Trophoblast cell (in vitro differentiated cells and primary cell): Measurements from ENCODE around the gene UBE2I.

Experiments used
- DNase-seq, 2 donors: peaks; one replicate each; pipeline ENCODE4 v3.0.0-alpha.2; 2016
- H2AFZ ChIP-seq: 2 replicates; pipeline ENCODE4 v1.6.1; 2013; ENCODE audit warnings: low read length, moderate library complexity, mild to moderate bottlenecking; ENCODE audit not compliant: insufficient read depth, poor library complexity
- H2AK5ac ChIP-seq: 2 replicates; pipeline ENCODE4 v1.6.1; 2013; ENCODE audit warnings: mild to moderate bottlenecking, low read length
- H2BK120ac ChIP-seq: 2 replicates; pipeline ENCODE4 v1.6.1; 2013; ENCODE audit warnings: low read length, mild to moderate bottlenecking, moderate library complexity; ENCODE audit not compliant: insufficient read depth, poor library complexity
- H2BK12ac ChIP-seq: 2 replicates; pipeline ENCODE4 v1.6.1; 2013; ENCODE audit warnings: mild to moderate bottlenecking, low read length, moderate library complexity
- H2BK5ac ChIP-seq: 2 replicates; pipeline ENCODE4 v1.6.1; 2013; ENCODE audit warnings: low read length, low read depth, moderate library complexity, mild to moderate bottlenecking; ENCODE audit not compliant: poor library complexity
- H3K14ac ChIP-seq: 2 replicates; pipeline ENCODE4 v1.6.1; 2013; ENCODE audit warnings: mild to moderate bottlenecking, low read length
- H3K18ac ChIP-seq: 2 replicates; pipeline ENCODE4 v1.6.1; 2013; ENCODE audit warnings: mild to moderate bottlenecking, low read length
- H3K23ac ChIP-seq: 2 replicates; pipeline ENCODE4 v1.6.1; 2013; ENCODE audit warnings: low read length
- H3K27ac ChIP-seq: 2 replicates; pipeline ENCODE4 v1.5.1; 2013; ENCODE audit warnings: low read depth, mild to moderate bottlenecking, inconsistent platforms, low read length, moderate library complexity
- H3K27me3 ChIP-seq: 2 replicates; pipeline ENCODE4 v1.6.1; 2013; ENCODE audit warnings: inconsistent platforms, mild to moderate bottlenecking, low read length, moderate library complexity; ENCODE audit not compliant: insufficient read depth
- H3K36me3 ChIP-seq, 2 experiments: 1 replicate in 1 of 2; 2 replicates in 1 of 2; pipeline ENCODE4 v1.6.1; 2013; ENCODE audit warnings: low read length in 2 of 2, mild to moderate bottlenecking in 2 of 2, moderate library complexity in 1 of 2; ENCODE audit not compliant: insufficient read depth in 2 of 2, control insufficient read depth in 1 of 2
- H3K4ac ChIP-seq: 2 replicates; pipeline ENCODE4 v1.6.1; 2013; ENCODE audit warnings: low read depth, mild to moderate bottlenecking, low read length, moderate library complexity
- H3K4me1 ChIP-seq, 2 experiments: 1 replicate in 1 of 2; 2 replicates in 1 of 2; pipeline ENCODE4 v1.6.1; 2013; ENCODE audit warnings: low read length in 2 of 2, mild to moderate bottlenecking in 2 of 2, moderate library complexity in 1 of 2; ENCODE audit not compliant: insufficient read depth in 2 of 2, control insufficient read depth in 1 of 2
- H3K4me2 ChIP-seq: 2 replicates; pipeline ENCODE4 v1.6.1; 2013; ENCODE audit warnings: inconsistent platforms, mild to moderate bottlenecking, low read length, moderate library complexity
- H3K4me3 ChIP-seq: 2 replicates; pipeline ENCODE4 v1.5.1; 2013; ENCODE audit warnings: mild to moderate bottlenecking, low read depth, low read length, inconsistent platforms
- H3K79me1 ChIP-seq: one replicate; pipeline ENCODE4 v1.6.1; 2013; ENCODE audit warnings: low read length
- H3K79me2 ChIP-seq: 2 replicates; pipeline ENCODE4 v1.6.1; 2013; ENCODE audit warnings: low read length, mild to moderate bottlenecking; ENCODE audit not compliant: control insufficient read depth, insufficient read depth, poor library complexity
- H3K9ac ChIP-seq: 2 replicates; pipeline ENCODE4 v1.6.1; 2013; ENCODE audit warnings: mild to moderate bottlenecking, low read length
- H3K9me3 ChIP-seq: 2 replicates; pipeline ENCODE4 v1.6.1; 2013; ENCODE audit warnings: low read depth, mild to moderate bottlenecking, control low read depth, inconsistent platforms, low read length; ENCODE audit not compliant: insufficient read depth
- H4K12ac ChIP-seq: 2 replicates; pipeline ENCODE4 v1.6.1; 2013; ENCODE audit warnings: low read depth, mild to moderate bottlenecking, low read length, moderate library complexity
- H4K8ac ChIP-seq: 2 replicates; pipeline ENCODE4 v1.6.1; 2013; ENCODE audit warnings: low read depth, mild to moderate bottlenecking, low read length, moderate library complexity
- H4K91ac ChIP-seq: one replicate; pipeline ENCODE4 v1.6.1; 2013; ENCODE audit warnings: low read depth, mild to moderate bottlenecking, low read length, moderate library complexity
- WGBS: extraction: QIAGEN DNeasy Blood & Tissue Kit; methylation state at CpG from one replicate; pipeline ENCODE4 v1.1.7; 2013; ENCODE audit warnings: missing lambda C conversion rate; ENCODE audit not compliant: insufficient read length, insufficient coverage; ENCODE audit errors: extremely low coverage; 5-methylcytosine and 5-hydroxymethylcytosine counted together

Gene UBE2I

GRCh38 chr16:1299868-1300203, 9.6 kb upstream of the UBE2I start:
- no CpG with 5 or more reads among the region's 12 CpGs for WGBS
- H3K14ac ChIP-seq: no peak overlapping the region
- H3K27ac ChIP-seq: no peak overlapping the region
- H2BK5ac ChIP-seq: peak overlapping the region; percentile 16
- H2BK120ac ChIP-seq: no peak overlapping the region
- H3K9ac ChIP-seq: no peak overlapping the region
- no peak overlapping the region for H2AFZ ChIP-seq
- DNase-seq: no peak
- H2BK12ac ChIP-seq: peak overlapping the region; percentile 23
- H3K4me2 ChIP-seq: no peak overlapping the region
- peaks cover 10 to 18% of the 10 kb centered on the region in 2 experiments for H3K4me1 ChIP-seq
- H4K12ac ChIP-seq: no peak overlapping the region
- no peak overlapping the region for H3K4me3 ChIP-seq
- H4K91ac ChIP-seq: peak overlapping the region; percentile 19
- H3K4ac ChIP-seq: no peak overlapping the region
- no peak overlapping the region for H2AK5ac ChIP-seq
- H3K36me3 ChIP-seq: no peaks in the 10 kb centered on the region
- H3K27me3 ChIP-seq: no peaks in the 10 kb centered on the region
- H3K79me2 ChIP-seq: peaks cover 2% of the 10 kb centered on the region
- H3K23ac ChIP-seq: no peak overlapping the region
- no peak overlapping the region for H3K18ac ChIP-seq
- peaks cover 10% of the 10 kb centered on the region for H3K79me1 ChIP-seq
- H3K9me3 ChIP-seq: peaks cover 1% of the 10 kb centered on the region
- H4K8ac ChIP-seq: peak overlapping the region; percentile 13

DNA sequence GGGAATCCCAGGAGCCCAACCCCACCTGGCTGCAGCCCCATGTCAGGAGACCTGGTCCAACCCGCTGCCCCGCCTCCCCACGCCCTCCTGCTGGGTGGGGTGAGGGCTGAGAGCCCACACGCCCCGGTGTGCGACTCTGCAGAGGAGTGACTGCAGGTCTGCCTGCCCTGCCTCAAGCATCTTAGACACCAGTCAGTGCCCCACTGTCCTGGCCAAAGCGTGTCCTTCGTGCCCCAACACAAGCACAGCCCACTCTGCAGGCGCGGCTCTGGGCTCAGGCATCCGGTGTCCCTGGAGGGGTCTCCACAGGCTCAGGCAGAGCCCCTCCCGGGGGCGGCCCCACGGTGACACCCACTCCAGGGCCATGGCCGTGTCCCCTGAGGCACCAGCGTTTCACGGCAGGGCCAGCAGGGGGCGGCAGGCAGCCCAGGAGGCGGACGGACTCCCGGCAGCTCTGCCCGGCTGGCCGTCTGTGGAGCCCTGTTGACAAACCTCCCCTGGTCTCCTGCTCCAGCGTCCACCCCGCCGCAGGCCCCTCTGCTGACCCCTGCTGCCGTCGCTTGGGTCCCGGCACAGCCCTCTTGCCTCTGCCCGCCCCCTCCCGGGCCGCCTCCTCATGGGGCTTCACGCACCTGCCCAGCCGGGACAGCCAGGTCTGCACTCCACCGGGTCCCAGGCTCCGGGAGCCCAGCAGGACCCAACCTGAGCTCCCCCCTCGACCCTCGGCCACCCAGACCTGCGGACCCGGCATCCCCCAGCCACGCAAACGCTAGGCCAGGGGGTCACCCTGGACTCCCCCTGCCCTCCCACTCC, 8.6 kb upstream of the UBE2I start:
- Histone ChIP-seq H3K4me2 (peak overlapping the region; percentile 44), H3K9ac (no peak overlapping the region), H2BK5ac (no peak overlapping the region), H3K14ac (peak overlapping the region; percentile 84), H3K18ac (peak overlapping the region; percentile 41), H2BK12ac (peak overlapping the region; percentile 30), H3K9me3 (peaks cover 1% of the 10 kb centered on the region), H2AFZ (peak overlapping the region; percentile 17), H3K79me2 (peaks cover 2% of the 10 kb centered on the region), H3K4me3 (no peak overlapping the region), H3K23ac (no peak overlapping the region), H2BK120ac (peak overlapping the region; percentile 20), H3K36me3 (no peaks in the 10 kb centered on the region), H3K4ac (peak overlapping the region; percentile 17), H2AK5ac (peak overlapping the region; percentile 32), H4K8ac (peak overlapping the region; percentile 75), H3K79me1 (peaks cover 10% of the 10 kb centered on the region), H4K12ac (peak overlapping the region; percentile 22), H3K27ac (no peak overlapping the region), H4K91ac (peak overlapping the region; percentile 56), H3K27me3 (no peaks in the 10 kb centered on the region), H3K4me1 (peaks cover 10 to 18% of the 10 kb centered on the region in 2 experiments)
- DNase-seq: peak; percentile 47 to 70
- WGBS: no CpG with 5 or more reads among the region's 42 CpGs

DNA sequence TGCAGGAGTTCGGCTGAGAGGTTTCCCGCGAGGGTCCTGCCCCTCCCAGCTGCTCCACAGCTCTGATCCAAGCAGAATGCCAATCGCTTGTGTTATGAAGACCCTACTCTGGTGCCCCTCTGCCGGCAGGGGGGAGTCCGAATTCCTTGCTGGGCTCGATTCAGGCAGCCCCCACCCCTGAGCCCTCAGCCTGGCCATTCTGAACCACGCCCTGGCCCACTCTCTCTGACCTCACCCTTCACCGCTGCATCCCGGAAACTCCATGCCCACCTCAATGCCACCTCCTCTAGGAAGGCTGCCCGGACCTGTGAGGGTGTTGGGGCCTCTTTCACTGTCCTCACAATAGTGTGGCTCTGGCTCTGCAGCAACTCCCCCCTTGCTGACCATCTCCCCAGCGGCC, 7.9 kb upstream of the UBE2I start:
- Histone ChIP-seq H3K4me1 (peaks cover 10 to 18% of the 10 kb centered on the region in 2 experiments), H4K91ac (no peak overlapping the region)
- no CpG with 5 or more reads among the region's 12 CpGs for WGBS

DNA sequence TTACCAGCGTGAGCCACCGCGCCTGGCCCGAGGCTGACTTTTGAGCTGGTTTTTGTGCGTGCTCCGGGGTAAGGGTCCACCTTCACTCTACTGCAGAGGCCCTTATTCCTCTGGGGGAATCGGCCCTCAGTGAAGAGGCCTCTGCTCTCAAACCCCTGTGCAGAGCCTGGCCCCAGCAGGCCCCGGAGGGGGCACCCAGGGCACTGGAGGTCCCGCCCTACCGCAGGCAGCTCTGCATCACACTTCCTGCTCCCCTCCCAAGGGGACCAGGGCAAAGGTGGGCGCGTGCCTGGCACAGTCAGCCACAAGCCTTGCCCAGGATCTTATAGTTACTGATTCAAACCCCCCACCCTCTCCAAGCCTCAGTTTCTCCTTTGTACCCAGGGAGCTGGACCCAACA, 3.6 kb upstream of the UBE2I start:
- H2BK12ac ChIP-seq: no peak overlapping the region
- no peak overlapping the region for H2BK120ac ChIP-seq
- no peak overlapping the region for H2AK5ac ChIP-seq
- H3K79me2 ChIP-seq: peaks cover 14% of the 10 kb centered on the region
- DNase-seq: no peak
- H3K9me3 ChIP-seq: peaks cover 1% of the 10 kb centered on the region
- no peak overlapping the region for H3K4me2 ChIP-seq
- no peak overlapping the region for H3K9ac ChIP-seq
- WGBS: no CpG with 5 or more reads among the region's 12 CpGs
- H2AFZ ChIP-seq: no peak overlapping the region
- no peak overlapping the region for H3K23ac ChIP-seq
- no peaks in the 10 kb centered on the region for H3K27me3 ChIP-seq
- H3K79me1 ChIP-seq: peaks cover 9% of the 10 kb centered on the region
- no peak overlapping the region for H3K14ac ChIP-seq
- H4K8ac ChIP-seq: no peak overlapping the region
- H3K4me1 ChIP-seq: peaks cover 8 to 9% of the 10 kb centered on the region in 2 experiments
- no peak overlapping the region for H2BK5ac ChIP-seq
- H4K91ac ChIP-seq: no peak overlapping the region
- H3K27ac ChIP-seq: no peak overlapping the region
- H3K4ac ChIP-seq: no peak overlapping the region
- H3K4me3 ChIP-seq: peak overlapping the region; percentile 16
- no peaks in the 10 kb centered on the region for H3K36me3 ChIP-seq
- H4K12ac ChIP-seq: no peak overlapping the region
- H3K18ac ChIP-seq: no peak overlapping the region

More for the DNA sequence above, 7.9 kb upstream of the UBE2I start:
- no peak overlapping the region for H2AFZ ChIP-seq
- H3K27me3 ChIP-seq: no peaks in the 10 kb centered on the region
- H3K79me2 ChIP-seq: peaks cover 2% of the 10 kb centered on the region
- peaks cover 1% of the 10 kb centered on the region for H3K9me3 ChIP-seq
- no peaks in the 10 kb centered on the region for H3K36me3 ChIP-seq
- peak overlapping the region; percentile 66 for H2AK5ac ChIP-seq
- H3K9ac ChIP-seq: no peak overlapping the region
- peak overlapping the region; percentile 75 for H4K8ac ChIP-seq
- peak overlapping the region; percentile 24 for H2BK12ac ChIP-seq
- H3K79me1 ChIP-seq: peaks cover 10% of the 10 kb centered on the region
- H2BK120ac ChIP-seq: no peak overlapping the region
- H2BK5ac ChIP-seq: no peak overlapping the region
- H3K4me3 ChIP-seq: no peak overlapping the region
- no peak for DNase-seq
- H3K18ac ChIP-seq: no peak overlapping the region
- H3K14ac ChIP-seq: no peak overlapping the region
- H3K23ac ChIP-seq: no peak overlapping the region
- no peak overlapping the region for H4K12ac ChIP-seq
- H3K4ac ChIP-seq: no peak overlapping the region
- H3K27ac ChIP-seq: no peak overlapping the region
- no peak overlapping the region for H3K4me2 ChIP-seq
